SK-N-SH (cell line): ENCODE measurements around the gene SHKBP1. TPM values are rescaled to one million over a fixed set of nuclear protein-coding genes. Genes with fewer than 3 reads are reported as not detected.

ENCODE experiments used
- CTCF ChIA-PET: fragments of 300-600, 350-600 bp; formaldehyde crosslinking; extraction: SDS; loops from one replicate; lab custom pipeline; 2021; lab: Yijun Ruan, JAX
- POLR2A ChIA-PET: fragments of 350-600 bp; sonication (Branson Sonifier 250); formaldehyde crosslinking; extraction: SDS; loops from one replicate; lab custom pipeline; 2020; ENCODE audit warnings: antibody characterized with exemption, inconsistent platforms; lab: Yijun Ruan, JAX
- DNase-seq: peaks from one replicate; pipeline ENCODE4 v3.0.0; 2012
- H2AFZ ChIP-seq: fragments of 200-600 bp; sonication (generic); 2 replicates; pipeline ENCODE4 v1.8.1; 2016; ENCODE audit warnings: antibody characterized with exemption, mild to moderate bottlenecking, low read depth
- H3F3A ChIP-seq: fragments of 200-600 bp; sonication (generic); replicated peaks from 2 replicates; pipeline ENCODE3; 2016; ENCODE audit warnings: antibody characterized with exemption, mild to moderate bottlenecking; ENCODE audit not compliant: insufficient read depth
- H3K27ac ChIP-seq, 2 experiments: fragments of 200-500 bp in 1 of 2; fragments of 200-600 bp in 1 of 2; sonication (Bioruptor generic) in 1 of 2; sonication (generic), shearing (Covaris generic) in 1 of 2; 2 replicates each; pipeline versions ENCODE4 v1.5.1 to v1.6.1; 2014 to 2016; ENCODE audit warnings: low read depth in 2 of 2, inconsistent platforms in 1 of 2, low read length in 1 of 2, mild to moderate bottlenecking in 1 of 2, mixed read lengths in 1 of 2
- H3K27me3 ChIP-seq: fragments of 200-600 bp; sonication (generic), shearing (Covaris generic); 2 replicates; pipeline ENCODE4 v1.6.1; 2016; ENCODE audit warnings: mixed run types; ENCODE audit not compliant: insufficient read depth
- H3K36me3 ChIP-seq, 2 experiments: fragments of 200-500 bp in 1 of 2; fragments of 200-600 bp in 1 of 2; sonication (Bioruptor generic) in 1 of 2; sonication (generic) in 1 of 2; replicated peaks in 1 of 2; 2 replicates each; pipeline versions ENCODE3 to v1.5.1; 2014 to 2016; ENCODE audit warnings: low read length in 1 of 2, mild to moderate bottlenecking in 1 of 2; ENCODE audit not compliant: insufficient read depth in 2 of 2, control insufficient read depth in 1 of 2
- H3K4me1 ChIP-seq, 2 experiments: fragments of 200-500 bp in 1 of 2; fragments of 200-600 bp in 1 of 2; sonication (Bioruptor generic) in 1 of 2; sonication (generic), shearing (Covaris generic) in 1 of 2; 2 replicates each; pipeline versions ENCODE4 v1.5.1 to v1.6.1; 2014 to 2016; ENCODE audit warnings: low read depth in 1 of 2, low read length in 1 of 2, mixed run types in 1 of 2; ENCODE audit not compliant: insufficient read depth in 2 of 2, control insufficient read depth in 1 of 2
- H3K4me2 ChIP-seq: fragments of 200-600 bp; sonication (generic), shearing (Covaris generic); 2 replicates; pipeline ENCODE4 v1.6.1; 2017; ENCODE audit warnings: mixed run types
- H3K4me3 ChIP-seq, 2 experiments: fragments of 200-500 bp in 1 of 2; fragments of 200-600 bp in 1 of 2; sonication (Bioruptor generic) in 1 of 2; sonication (generic), shearing (Covaris generic) in 1 of 2; 2 replicates each; pipeline versions ENCODE4 v1.5.1 to v1.8.1; 2014 to 2016; ENCODE audit warnings: low read depth in 2 of 2, inconsistent platforms in 1 of 2, low read length in 1 of 2, mild to moderate bottlenecking in 1 of 2, mixed read lengths in 1 of 2, moderate library complexity in 1 of 2
- H3K79me2 ChIP-seq: fragments of 200-600 bp; sonication (generic); 2 replicates; pipeline ENCODE4 v1.8.1; 2017; ENCODE audit warnings: mild to moderate bottlenecking; ENCODE audit not compliant: insufficient read depth
- H3K9ac ChIP-seq: fragments of 200-600 bp; sonication (generic); 2 replicates; pipeline ENCODE4 v1.6.1; 2017; ENCODE audit warnings: mixed run types
- H3K9me2 ChIP-seq: fragments of 200-600 bp; sonication (generic); 2 replicates; pipeline ENCODE4 v1.6.1; 2017; ENCODE audit warnings: mixed run types
- H3K9me3 ChIP-seq: fragments of 200-600 bp; sonication (generic); 2 replicates; pipeline ENCODE4 v1.6.1; 2017; ENCODE audit warnings: mixed run types, mild to moderate bottlenecking, moderate library complexity
- H4K20me1 ChIP-seq: fragments of 200-600 bp; sonication (generic); 2 replicates; pipeline ENCODE4 v1.6.1; 2017; ENCODE audit warnings: mild to moderate bottlenecking, mixed run types; ENCODE audit not compliant: insufficient read depth
- FOXM1 ChIP-seq: IDR thresholded peaks from 2 replicates; pipeline ENCODE4 v1.4.0; 2012; ENCODE audit warnings: low read depth, mild to moderate bottlenecking
- MEF2A ChIP-seq: IDR thresholded peaks from 2 replicates; pipeline ENCODE4 v1.4.0; 2012; ENCODE audit warnings: low read depth, borderline replicate concordance
- MXI1 ChIP-seq: IDR thresholded peaks from 2 replicates; pipeline ENCODE4 v1.6.1; 2012; ENCODE audit warnings: mild to moderate bottlenecking, low read depth, low read length, improper control_type of control experiment
- NFIC ChIP-seq: IDR thresholded peaks from 2 replicates; pipeline ENCODE4 v1.4.0; 2012; ENCODE audit warnings: borderline replicate concordance
- RAD21 ChIP-seq: IDR thresholded peaks from 2 replicates; pipeline ENCODE4 v1.6.1; 2012; ENCODE audit warnings: mild to moderate bottlenecking, low read length
- RFX5 ChIP-seq: IDR thresholded peaks from 2 replicates; pipeline ENCODE4 v1.6.1; 2012; ENCODE audit warnings: mild to moderate bottlenecking, improper control_type of control experiment, low read length
- RXRA ChIP-seq: IDR thresholded peaks from 2 replicates; pipeline ENCODE4 v1.4.0; 2012; ENCODE audit warnings: low read depth, mild to moderate bottlenecking, borderline replicate concordance
- YY1 ChIP-seq: IDR thresholded peaks from 2 replicates; pipeline ENCODE4 v1.4.0; 2012; ENCODE audit warnings: low read depth, mild to moderate bottlenecking
- WGBS: methylation state at CpG from one replicate; pipeline ENCODE4 v1.1.6; 2017; ENCODE audit warnings: low lambda C conversion rate; 5-methylcytosine and 5-hydroxymethylcytosine counted together
- polyA plus RNA-seq, 3 experiments: library from polyadenylated mRNA; depleted of rRNA; stranded (reverse); fragments of >200 nt; gene quantifications; 2 replicates each; pipeline ENCODE4 v1.2.3, GENCODE V29; 2012
- TF ChIP-seq, protein P1 (sequence below): IDR thresholded peaks from 2 replicates; pipeline ENCODE4 v1.6.1; 2012; ENCODE audit warnings: mild to moderate bottlenecking, low read depth, low read length, moderate library complexity
- TF ChIP-seq, protein P2 (sequence below): IDR thresholded peaks from 2 replicates; pipeline ENCODE4 v1.4.0; 2012; ENCODE audit warnings: low read depth, borderline replicate concordance
- TF ChIP-seq, protein P3 (sequence below): fragments of 200-600 bp; sonication (generic); IDR thresholded peaks from 2 replicates; pipeline ENCODE4 v1.6.1; 2017; ENCODE audit warnings: antibody characterized with exemption, mild to moderate bottlenecking, moderate library complexity
- TF ChIP-seq, protein P4 (sequence below): IDR thresholded peaks from 2 replicates; pipeline ENCODE4 v1.4.0; 2012; ENCODE audit warnings: low read depth, borderline replicate concordance

Gene SHKBP1
- polyA plus RNA-seq, 1 of the 3 experiments (the other 2 are of a cell fraction), result 62.7 TPM

DNA sequence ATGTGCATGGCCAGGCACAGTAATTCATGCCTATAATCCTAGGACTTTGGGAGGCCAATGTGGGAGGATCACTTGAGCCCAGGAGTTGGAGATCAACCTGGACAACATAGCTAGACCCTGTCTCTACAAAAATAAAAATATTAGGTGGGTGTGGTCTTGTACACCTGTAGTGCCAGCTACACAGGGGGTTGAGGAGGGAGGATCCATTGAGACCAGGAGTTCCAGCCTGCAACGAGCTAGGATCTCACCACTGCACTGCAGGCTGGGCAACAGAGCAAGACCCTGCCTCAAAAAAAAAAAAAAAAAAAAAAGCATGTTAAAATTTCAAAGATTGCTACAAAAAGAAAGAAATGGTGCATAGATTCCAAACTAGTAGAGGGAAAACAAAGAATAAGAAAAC is 61.7 kb downstream of the SHKBP1 start:
- Histone ChIP-seq H3F3A (peaks cover 4% of the 10 kb centered on the region), H3K27ac (no peak overlapping the region), H3K4me1 (peaks cover 0 to 3% of the 10 kb centered on the region in 2 experiments; a peak in 1 of 4 replicates), H3K9me3 (no peaks in the 10 kb centered on the region), H2AFZ (no peak overlapping the region), H3K9ac (no peak overlapping the region), H3K9me2 (no peaks in the 10 kb centered on the region), H3K4me2 (no peak overlapping the region), H3K36me3 (no peaks in the 10 kb centered on the region), H3K79me2 (no peaks in the 10 kb centered on the region), H4K20me1 (no peaks in the 10 kb centered on the region), H3K4me3 (no peak overlapping the region), H3K27me3 (no peaks in the 10 kb centered on the region)
- DNase-seq, result no peak
- TF ChIP-seq, protein P1, sequence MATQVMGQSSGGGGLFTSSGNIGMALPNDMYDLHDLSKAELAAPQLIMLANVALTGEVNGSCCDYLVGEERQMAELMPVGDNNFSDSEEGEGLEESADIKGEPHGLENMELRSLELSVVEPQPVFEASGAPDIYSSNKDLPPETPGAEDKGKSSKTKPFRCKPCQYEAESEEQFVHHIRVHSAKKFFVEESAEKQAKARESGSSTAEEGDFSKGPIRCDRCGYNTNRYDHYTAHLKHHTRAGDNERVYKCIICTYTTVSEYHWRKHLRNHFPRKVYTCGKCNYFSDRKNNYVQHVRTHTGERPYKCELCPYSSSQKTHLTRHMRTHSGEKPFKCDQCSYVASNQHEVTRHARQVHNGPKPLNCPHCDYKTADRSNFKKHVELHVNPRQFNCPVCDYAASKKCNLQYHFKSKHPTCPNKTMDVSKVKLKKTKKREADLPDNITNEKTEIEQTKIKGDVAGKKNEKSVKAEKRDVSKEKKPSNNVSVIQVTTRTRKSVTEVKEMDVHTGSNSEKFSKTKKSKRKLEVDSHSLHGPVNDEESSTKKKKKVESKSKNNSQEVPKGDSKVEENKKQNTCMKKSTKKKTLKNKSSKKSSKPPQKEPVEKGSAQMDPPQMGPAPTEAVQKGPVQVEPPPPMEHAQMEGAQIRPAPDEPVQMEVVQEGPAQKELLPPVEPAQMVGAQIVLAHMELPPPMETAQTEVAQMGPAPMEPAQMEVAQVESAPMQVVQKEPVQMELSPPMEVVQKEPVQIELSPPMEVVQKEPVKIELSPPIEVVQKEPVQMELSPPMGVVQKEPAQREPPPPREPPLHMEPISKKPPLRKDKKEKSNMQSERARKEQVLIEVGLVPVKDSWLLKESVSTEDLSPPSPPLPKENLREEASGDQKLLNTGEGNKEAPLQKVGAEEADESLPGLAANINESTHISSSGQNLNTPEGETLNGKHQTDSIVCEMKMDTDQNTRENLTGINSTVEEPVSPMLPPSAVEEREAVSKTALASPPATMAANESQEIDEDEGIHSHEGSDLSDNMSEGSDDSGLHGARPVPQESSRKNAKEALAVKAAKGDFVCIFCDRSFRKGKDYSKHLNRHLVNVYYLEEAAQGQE, result no peak
- TF ChIP-seq, protein P2, sequence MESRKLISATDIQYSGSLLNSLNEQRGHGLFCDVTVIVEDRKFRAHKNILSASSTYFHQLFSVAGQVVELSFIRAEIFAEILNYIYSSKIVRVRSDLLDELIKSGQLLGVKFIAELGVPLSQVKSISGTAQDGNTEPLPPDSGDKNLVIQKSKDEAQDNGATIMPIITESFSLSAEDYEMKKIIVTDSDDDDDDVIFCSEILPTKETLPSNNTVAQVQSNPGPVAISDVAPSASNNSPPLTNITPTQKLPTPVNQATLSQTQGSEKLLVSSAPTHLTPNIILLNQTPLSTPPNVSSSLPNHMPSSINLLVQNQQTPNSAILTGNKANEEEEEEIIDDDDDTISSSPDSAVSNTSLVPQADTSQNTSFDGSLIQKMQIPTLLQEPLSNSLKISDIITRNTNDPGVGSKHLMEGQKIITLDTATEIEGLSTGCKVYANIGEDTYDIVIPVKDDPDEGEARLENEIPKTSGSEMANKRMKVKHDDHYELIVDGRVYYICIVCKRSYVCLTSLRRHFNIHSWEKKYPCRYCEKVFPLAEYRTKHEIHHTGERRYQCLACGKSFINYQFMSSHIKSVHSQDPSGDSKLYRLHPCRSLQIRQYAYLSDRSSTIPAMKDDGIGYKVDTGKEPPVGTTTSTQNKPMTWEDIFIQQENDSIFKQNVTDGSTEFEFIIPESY, result no peak
- TF ChIP-seq, protein P3, sequence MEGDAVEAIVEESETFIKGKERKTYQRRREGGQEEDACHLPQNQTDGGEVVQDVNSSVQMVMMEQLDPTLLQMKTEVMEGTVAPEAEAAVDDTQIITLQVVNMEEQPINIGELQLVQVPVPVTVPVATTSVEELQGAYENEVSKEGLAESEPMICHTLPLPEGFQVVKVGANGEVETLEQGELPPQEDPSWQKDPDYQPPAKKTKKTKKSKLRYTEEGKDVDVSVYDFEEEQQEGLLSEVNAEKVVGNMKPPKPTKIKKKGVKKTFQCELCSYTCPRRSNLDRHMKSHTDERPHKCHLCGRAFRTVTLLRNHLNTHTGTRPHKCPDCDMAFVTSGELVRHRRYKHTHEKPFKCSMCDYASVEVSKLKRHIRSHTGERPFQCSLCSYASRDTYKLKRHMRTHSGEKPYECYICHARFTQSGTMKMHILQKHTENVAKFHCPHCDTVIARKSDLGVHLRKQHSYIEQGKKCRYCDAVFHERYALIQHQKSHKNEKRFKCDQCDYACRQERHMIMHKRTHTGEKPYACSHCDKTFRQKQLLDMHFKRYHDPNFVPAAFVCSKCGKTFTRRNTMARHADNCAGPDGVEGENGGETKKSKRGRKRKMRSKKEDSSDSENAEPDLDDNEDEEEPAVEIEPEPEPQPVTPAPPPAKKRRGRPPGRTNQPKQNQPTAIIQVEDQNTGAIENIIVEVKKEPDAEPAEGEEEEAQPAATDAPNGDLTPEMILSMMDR, result no peak
- TF ChIP-seq, protein P4, sequence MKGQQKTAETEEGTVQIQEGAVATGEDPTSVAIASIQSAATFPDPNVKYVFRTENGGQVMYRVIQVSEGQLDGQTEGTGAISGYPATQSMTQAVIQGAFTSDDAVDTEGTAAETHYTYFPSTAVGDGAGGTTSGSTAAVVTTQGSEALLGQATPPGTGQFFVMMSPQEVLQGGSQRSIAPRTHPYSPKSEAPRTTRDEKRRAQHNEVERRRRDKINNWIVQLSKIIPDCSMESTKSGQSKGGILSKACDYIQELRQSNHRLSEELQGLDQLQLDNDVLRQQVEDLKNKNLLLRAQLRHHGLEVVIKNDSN, result no peak
- no peak for TF ChIP-seq RFX5
- TF ChIP-seq FOXM1, result no peak
- TF ChIP-seq YY1, result no peak
- TF ChIP-seq RAD21, result no peak
- TF ChIP-seq NFIC, result no peak
- no peak for TF ChIP-seq MEF2A
- TF ChIP-seq RXRA, result no peak
- TF ChIP-seq MXI1, result no peak
- WGBS, result 21% methylated on average over 1 of the region's 1 CpG
- CTCF ChIA-PET, result interaction anchor here (0.6 to 1.6 kb wide), 5 partner anchors 25 to 1077 kb away, joined by 3 to 5 read pairs (median 3); no protein-coding TSS in a partner anchor
- POLR2A ChIA-PET, result interaction anchor here (0.6 kb wide), 1 partner anchor 21 kb away, joined by 5 read pairs; no protein-coding TSS in a partner anchor
